HTR-8/SVneo (cell line): ENCODE data around the gene RNPS1.
A peak's percentile ranks its signal among the peaks of the same experiment; 100 is the strongest.

Source experiments
- DNase-seq: peaks from one replicate; pipeline ENCODE4 v3.0.0; 2011; ENCODE audit warnings: low spot score, mixed read lengths; ENCODE audit not compliant: insufficient read length
- FAIRE-seq: peaks from 2 replicates; lab custom pipeline; 2011; peaks lifted over from hg19 to GRCh38; lab: Jason Lieb, UNC

The RNPS1 gene

DNA sequence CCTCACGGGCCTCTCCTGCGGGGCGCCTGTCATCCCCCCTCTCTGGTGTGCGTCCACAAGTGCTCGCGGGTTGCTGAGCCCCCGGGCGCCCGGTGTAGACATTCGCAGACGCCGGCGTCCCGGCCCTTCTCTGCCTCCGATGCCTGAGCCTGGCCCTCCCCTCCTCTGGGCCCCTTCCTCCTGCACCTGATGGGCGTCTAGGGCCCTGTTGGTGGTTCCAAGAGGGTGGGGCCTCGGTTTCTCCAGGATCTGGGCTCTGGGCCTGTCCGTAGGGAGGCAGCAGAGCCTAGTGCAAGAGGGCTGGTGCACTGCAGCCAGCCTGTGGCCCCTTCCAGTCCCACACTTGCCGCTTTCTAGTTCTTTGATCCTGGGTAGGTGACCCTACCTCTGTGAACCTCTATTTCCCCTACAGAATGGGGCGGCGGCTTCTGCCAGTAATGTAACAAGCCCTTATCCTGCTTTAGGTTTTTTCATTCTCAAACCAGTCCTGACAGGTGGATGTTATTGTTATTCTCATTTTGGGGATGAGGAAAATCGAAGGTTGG lies 43.9 kb downstream of the RNPS1 start:
- DNase-seq (peak; percentile 34), FAIRE-seq (no peak)

DNA sequence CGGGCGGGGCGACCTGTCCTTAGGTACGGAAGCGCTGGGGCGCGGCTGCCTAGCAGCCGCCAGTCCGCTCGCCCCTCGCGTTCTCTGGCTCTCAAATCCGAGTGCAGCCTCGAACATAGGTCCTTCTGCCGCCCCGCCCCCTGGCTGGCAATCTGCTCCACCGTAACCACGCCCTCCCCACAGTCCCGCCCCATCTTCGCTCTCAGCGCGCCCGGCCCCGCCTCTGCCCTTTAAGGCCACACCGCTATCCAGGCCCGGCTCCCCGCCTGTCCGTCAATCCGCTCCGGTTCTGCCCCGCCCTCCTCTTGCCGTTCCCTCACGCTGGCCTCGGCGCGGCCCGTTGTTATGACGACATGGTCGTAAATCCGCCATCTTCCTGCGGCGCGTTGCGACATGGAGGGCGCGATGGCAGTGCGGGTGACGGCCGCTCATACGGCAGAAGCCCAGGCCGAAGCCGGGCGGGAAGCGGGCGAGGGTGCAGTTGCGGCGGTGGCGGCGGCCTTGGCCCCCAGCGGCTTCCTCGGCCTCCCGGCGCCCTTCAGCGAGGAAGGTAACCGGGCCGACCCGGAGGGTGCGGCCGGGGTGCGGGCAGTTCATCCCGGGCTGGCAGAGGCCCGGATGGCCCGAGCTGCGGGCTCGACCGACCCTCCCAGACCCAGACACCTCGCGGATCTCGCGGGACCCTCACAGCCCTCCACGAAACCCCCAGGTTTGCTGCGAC lies 44.5 kb downstream of the RNPS1 start, which contains the start of gene E4F1:
E4F1 (plus strand) TSS at position 371 of the 721 bp plus-strand sequence; CDS start at position 394, 23 bp downstream.
- DNase-seq (peak; percentile 98), FAIRE-seq (peak; percentile 99)

DNA sequence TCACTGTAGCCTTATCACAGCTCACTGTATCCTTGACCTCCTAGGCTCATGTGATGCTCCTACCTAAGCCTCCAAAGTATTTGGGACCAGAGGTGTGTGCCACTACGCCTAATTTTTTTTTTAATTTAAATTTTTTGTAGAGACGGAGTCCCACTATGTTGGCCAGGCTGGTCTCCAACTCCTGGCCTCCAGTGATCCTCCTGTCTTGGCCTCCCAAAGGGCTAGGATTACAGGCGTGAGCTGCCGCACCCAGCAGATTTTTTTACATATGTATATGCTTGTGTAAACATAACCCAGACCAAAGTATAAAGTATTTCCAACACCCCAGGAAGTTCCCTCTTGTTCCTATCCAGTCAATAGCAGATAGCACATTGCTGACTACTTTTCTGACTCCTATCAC lies 51.6 kb downstream of the RNPS1 start:
- DNase-seq (no peak), FAIRE-seq (no peak)

DNA sequence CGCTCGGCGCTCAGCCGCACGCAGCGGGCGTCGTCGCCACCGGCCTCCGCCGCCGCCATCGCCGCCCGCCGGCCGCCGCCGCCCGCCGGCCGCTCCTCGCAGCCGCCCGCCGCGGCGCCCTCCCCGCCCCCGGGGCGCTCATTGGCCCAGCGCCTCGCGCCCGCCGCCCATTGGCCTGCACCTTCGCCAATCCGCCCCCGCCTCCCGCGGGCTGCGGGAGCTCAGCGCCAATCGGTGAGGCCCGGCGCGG lies 53.3 kb downstream of the RNPS1 start, which contains the start of gene PGP:
PGP (minus strand) TSS at position 122 of the 250 bp plus-strand sequence; CDS start at position 59, 63 bp downstream.
- FAIRE-seq = no peak
- DNase-seq = no peak

DNA sequence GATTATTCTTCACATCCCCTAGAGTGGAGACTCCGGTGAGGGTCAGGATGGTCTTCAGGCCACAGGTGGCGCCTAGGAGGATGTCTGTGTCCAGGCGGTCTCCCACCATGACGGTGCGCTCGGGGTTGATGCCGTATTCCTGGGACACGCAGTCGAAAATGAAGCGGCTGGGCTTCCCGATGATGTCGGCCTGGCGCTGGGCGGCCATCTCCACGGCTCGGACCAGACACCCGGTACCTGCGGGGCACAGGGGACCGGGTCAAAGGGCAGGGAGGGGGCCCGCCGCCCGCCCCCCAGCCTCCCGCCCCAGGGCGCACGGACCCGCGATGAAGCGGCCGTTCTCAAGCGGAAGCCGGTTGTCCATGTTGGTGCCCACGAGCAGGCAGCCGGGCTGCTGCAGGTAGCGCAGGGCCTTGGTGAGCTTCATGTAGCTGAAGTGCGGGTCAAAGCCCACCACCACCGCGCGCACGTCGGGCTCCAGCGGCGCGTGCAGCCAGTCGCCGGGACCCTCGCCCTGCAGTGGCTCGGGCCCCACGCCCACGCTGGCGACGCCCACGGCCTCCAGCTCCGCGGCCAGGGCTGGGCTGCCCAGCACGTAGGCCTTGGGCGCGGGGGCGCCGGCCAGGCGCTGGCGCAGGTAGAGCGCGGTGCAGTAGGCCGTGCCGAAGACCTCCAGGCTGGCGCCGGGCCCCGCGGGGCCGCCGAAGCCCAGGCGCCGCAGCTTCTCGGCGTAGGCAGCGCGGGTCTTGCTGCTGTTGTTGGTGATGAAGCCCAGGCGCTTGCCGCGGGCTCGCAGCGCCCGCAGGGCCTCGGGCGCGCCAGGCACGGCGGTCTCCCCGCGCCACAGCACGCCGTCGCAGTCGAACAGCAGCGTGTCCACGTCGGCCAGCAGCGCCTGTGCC lies 53.9 kb downstream of the RNPS1 start:
- DNase-seq = no peak
- FAIRE-seq = no peak

DNA sequence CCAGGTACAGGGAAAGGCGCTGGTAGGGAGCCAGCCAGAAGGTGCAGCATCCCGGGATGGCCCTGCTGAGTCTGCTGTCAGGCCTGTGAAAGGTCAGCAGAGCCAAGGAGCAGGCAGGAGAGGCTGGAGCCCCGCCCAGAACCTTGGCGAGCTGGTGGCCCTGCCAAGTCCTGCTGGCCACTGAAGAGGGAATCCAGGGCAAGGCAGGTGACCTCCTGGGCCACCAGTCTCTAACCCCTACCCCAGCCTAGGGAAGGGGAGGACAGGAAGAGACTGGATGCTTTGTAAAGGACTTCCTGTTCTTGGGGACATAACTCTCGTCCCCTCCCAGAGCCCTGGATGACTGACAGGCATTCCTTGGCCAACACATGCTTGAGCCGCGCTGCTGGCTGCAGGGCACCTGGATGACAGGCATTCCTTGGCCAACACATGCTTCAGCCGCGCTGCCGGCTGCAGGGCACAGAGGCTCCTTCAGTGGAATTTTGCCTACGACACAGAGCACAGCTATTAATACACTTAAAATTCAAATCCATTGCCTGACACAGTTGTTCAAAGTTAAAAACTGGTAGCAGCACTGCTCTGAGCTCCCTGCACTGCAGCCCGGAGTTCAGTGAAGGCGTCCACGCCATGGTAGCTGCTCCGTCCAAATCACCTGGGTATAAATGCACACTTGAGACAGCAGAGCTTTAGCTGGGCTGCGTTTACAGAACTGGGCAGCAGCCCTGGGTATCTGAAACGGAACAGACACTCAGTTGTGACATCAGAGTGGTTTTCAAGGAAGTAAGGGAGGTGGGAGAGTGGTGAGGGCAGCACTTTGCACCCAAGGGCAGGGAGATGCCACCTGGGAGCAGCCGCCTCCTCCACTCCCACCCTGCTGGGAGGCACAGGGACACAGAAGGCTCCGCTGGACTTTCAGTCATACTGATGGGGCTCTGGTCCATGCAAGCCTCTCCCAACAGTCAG lies 55.3 kb downstream of the RNPS1 start:
- DNase-seq (no peak), FAIRE-seq (no peak)

DNA sequence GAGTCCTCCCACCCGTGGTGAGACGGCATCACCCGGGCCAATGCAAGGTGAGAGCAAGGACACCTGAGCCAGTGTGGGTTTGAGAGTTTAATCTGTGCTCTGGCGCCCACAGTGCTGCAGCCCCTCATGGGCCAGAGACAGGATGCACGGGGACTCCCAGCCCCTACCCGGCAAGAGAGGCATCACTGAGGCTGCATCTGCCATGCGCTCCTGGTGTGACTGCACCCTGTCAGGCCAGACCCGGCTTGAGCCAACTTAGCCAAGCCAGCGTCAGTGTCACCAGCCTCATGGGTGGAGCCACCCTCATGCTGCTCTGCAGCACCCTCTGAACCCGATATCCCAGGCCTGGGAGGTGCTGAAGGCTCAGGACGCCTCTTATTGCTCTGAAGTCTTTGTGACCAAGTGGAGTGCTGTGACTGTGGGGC lies 56.0 kb downstream of the RNPS1 start:
- DNase-seq = no peak
- FAIRE-seq = no peak

DNA sequence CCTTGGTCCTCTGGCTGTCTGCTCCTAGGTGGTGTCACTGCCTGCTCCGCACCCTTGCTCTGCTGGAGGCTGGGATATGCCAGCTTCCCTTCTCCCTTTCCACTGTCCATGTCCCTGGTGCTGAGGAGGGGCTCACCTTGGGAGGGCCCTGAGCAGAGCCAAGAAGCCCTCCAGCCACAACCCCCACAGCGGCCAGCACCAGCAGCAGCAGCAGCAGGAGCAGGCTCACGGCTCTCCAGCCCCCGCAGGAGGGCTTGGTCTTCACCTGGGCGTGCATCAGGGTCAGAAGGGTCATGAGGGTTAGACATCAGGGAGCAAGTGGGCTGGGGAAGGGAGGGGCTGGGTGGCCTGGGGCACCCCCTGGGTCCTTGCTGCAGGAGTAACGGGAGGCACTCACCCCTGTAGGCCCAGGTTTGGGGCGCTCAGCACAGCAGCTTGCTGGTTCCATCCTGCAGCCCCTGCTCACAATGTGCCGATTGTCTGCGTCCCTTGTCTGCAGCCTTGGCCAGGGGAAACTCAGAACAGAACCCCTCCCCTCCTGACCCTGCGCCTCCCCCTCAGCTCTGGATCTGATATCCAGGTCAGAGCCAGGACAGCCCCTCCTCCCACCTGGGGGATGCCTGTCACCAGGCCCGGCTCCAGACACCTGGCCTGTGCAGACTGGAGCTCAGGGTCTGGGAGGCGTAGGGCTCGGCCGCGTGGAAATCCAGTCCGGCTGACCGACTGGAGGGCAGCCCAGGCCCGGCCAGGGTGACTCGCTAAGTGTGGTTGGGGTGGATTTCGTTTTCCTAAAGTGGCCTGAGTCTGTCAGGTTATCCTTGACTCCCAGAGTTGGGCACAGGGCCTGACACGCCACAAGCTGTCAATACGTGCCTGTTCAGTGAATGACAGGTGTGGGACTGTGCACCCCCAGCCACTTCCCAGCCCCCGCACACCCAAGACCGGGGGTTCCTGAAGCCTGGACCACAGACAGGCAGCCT lies 57.2 kb downstream of the RNPS1 start, which contains the start of gene BRICD5:
BRICD5 (minus strand) TSS at position 478 of the 980 bp plus-strand sequence; CDS start at position 448, 30 bp downstream.
- no peak for FAIRE-seq

DNA sequence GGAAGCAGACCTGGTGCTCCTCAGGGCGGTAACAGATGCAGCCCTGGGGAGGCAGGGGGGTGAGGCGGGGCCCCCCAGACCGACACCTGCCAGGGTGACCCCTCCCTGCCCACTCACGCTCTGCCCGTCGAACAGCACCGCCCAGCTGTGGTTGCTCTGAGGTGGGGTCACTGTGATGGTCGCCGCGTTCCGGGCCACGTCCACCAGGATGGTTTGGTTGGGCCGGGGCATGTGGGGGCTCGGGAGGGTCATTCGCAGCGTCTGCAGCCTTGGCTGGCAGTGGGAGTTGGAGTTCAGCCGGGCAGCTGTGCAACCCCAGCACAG lies 58.0 kb downstream of the RNPS1 start:
- no peak for FAIRE-seq
- DNase-seq = no peak

More for the DNA sequence above, 57.2 kb downstream of the RNPS1 start, which contains the start of gene BRICD5:
- DNase-seq = no peak

DNA sequence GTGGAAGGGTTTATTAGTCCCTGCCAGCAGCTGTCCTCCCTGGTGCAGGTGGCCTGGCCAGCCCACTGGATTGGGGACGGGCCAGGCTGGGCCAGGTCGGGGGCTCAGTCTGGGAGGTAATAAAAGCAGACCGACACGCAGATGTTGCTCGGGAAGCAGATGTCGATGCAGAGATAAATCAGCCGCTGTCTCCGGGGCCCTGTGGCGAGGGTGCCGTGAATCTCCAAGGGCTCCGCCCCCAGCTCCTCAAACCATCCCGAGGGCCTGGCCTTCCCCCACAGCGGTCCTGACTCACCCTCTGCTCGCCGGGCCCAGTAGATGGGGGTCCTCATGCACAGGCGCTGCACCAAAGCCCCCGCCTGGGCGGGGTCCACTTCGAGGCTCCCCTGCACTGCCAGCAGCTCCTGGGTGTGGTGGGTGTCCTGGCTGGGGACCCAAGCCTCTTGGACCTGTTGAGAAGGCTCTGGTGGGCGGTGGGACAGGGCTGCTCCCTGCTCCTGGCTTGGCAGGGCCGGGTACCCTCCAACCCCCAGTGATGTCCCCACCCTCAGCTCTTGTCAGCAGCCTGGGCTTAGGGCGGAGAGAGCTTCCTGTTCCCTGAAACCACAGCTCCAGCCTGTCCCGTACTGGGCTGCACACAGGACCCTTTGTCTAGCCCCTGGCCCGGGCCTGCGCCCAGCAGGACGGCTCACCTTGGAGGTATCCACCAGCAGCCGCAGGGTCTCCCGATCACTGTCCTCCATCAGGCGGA lies 58.5 kb downstream of the RNPS1 start:
- DNase-seq (no peak), FAIRE-seq (no peak)

DNA sequence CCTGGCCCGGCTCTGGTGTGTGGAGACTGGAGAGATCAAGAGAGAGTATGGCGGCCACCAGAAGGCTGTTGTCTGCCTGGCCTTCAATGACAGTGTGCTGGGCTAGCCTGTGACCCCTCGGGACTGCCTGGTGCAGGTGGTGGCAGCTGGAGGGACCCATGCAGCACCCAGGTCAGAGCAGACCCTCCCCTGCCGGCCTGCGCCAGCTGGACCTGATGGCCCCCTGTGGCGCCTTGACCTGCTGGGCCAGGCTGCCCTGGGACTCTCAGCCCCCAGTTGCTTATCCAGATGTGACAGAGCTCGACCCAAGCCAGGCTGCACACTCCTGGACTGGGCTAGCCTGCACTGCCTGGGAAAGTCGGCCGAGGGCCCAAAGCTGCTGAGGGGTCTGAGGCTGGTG lies 59.2 kb downstream of the RNPS1 start:
- FAIRE-seq = no peak

DNA sequence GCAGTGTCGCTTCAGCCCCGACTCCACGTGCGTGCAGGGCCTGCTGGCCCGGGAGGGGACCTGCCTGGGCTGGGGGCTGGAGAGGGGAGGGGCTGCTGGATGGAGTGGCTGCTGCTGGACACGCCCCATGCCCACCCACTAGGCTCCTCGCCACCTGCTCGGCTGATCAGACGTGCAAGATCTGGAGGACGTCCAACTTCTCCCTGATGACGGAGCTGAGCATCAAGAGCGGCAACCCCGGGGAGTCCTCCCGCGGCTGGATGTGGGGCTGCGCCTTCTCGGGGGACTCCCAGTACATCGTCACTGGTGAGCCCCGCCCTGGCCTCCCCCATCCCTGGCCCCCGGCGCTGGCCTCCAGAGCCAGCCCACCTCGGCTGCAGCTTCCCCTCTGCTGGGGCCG lies 59.6 kb downstream of the RNPS1 start:
- DNase-seq = no peak
- FAIRE-seq = no peak

More for the DNA sequence above, 59.2 kb downstream of the RNPS1 start:
- no peak for DNase-seq

DNA sequence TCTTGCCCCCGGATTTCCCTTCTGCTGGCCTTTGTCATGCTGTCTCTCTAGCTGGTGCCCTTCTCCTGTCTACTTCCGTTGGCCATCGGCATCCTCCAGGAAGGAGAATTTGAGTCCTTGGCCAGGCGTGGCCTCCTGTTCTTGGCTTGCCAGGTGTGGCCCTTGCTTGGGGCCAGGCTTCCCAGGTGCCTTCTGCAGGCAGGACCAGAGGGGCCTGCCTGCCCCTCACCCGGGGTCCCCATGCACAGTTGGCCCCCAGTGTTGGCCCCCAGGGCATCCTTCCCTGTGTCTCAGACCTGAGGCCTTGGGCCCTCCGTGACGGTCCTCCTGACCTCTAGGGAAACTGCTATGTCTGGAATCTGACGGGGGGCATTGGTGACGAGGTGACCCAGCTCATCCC lies 60.1 kb downstream of the RNPS1 start:
- FAIRE-seq (no peak), DNase-seq (no peak)

DNA sequence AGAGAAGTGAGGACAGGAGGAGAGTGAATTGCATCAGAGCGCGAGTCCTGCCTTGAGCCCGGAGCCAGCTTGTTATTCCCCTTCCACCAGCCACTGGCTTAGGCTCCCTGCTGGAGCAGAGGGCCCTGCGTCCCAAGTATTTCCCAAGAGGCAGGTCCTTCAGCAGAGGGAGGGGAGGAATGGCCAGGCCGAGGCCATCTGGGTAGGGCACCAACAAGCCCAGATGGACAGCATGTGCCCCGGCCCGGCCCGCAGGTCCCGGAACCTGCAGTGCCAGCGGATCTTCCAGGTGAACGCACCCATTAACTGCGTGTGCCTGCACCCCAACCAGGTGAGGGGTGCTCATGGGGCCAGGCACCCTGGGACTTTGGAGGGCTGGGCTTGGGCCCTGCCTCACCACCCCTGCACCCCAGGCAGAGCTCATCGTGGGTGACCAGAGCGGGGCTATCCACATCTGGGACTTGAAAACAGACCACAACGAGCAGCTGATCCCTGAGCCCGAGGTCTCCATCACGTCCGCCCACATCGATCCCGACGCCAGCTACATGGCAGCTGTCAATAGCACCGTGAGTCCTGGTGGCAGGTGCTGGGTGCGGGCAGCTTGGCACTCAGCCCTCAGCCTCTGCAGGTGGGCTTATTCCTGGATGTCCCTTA lies 61.0 kb downstream of the RNPS1 start:
- no peak for FAIRE-seq
- no peak for DNase-seq

DNA sequence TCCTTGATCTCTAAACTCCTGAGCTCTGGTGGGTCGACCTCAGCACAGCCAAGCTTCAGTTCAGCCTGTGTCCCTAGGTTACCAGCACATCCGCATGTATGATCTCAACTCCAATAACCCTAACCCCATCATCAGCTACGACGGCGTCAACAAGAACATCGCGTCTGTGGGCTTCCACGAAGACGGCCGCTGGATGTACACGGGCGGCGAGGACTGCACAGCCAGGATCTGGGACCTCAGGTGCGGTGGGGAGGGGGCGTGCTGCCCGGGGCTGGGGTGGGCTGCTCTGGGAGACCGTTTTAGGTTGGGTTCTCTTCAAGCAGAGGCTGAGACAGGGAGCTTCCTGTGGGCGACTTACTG lies 61.5 kb downstream of the RNPS1 start:
- no peak for DNase-seq

DNA sequence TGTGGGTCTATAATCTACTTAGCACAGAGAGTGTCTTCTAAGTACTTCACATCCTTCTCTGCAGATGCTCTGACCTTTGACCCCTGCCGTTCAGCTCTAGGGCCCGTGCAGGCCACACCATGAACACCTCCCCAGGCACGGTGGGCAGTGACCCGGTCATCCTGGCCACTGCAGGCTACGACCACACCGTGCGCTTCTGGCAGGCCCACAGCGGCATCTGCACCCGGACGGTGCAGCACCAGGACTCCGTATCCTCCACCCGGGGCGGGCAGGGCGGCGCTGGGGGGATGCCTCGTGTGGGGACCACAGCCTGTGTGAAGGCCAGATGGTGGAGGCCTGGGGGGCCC lies 62.0 kb downstream of the RNPS1 start:
- FAIRE-seq (peak; percentile 23), DNase-seq (no peak)

More for the DNA sequence above, 61.5 kb downstream of the RNPS1 start:
- FAIRE-seq = peak; percentile 16

DNA sequence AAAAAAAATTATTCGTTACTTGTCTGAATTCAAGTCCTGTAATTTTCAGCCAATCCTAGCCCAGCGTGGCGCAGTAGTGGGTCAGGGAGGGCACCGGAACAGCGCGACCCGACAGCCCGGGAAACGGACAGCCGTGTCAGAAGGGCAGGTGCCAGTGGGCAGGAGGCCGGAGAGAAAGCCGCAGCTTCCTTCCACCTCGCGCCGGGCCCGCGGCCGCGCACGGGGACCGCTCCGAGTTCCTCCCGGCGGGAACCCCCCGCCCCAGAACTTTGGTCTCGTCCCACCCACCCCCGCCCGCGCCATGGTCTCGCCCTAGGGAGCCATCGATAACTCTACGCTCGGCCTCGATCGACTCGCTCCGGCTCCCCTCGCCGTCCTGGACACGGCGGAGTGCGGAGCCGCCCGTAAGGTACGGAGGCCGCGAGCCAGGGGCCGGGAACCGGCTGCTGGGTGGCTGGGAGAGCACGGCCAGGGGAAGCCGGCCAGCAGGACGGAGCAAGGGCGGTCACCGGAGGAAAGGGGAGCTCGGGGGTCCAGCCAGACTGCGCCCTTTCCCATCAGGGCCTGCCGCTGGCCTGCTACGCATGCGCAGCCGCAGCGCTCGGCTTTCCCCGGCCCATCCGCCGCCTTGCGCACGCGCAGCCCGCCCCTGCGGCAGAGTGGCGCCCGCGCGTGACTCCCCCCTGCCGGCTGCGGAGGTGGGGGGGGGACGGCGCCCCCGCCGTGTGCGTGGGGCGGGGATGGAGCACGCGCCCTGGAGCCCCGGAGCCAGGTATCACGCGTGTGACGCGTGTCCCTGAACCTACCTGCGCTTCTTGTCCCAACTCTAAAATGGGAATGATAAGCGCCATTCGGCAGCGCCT lies 62.6 kb downstream of the RNPS1 start, which contains the start of gene MLST8:
MLST8 (plus strand) TSS at position 351 of the 863 bp plus-strand sequence. CDS start 632 bp downstream, outside the sequence.
- FAIRE-seq = peak; percentile 84
- DNase-seq = peak; percentile 95
